AG04449 (cell line): ENCODE data around the gene DGKZ.

Source experiments
- CTCF ChIA-PET: fragments of 350-600 bp; formaldehyde crosslinking; extraction: SDS; loops from one replicate; lab custom pipeline; 2021; ENCODE audit warnings: antibody characterized with exemption; lab: Yijun Ruan, JAX
- POLR2A ChIA-PET: fragments of 400-600, 350-600 bp; formaldehyde crosslinking; extraction: SDS; loops from one replicate; lab custom pipeline; 2020; ENCODE audit warnings: antibody characterized with exemption, inconsistent platforms; lab: Yijun Ruan, JAX
- DNase-seq: peaks from one replicate; pipeline ENCODE4 v3.0.0-alpha.2; 2010; ENCODE audit warnings: low read depth, low spot score
- H3K4me3 ChIP-seq: 2 replicates; pipeline ENCODE4 v1.5.1; 2011; ENCODE audit warnings: low read depth, mild to moderate bottlenecking, control low read depth, low read length
- CTCF ChIP-seq: IDR thresholded peaks from one replicate; pipeline ENCODE4 v1.5.1; 2011; ENCODE audit warnings: mild to moderate bottlenecking, moderate library complexity, low read length, control low read depth, inconsistent platforms; ENCODE audit not compliant: insufficient read depth; ENCODE audit errors: missing control alignments

The DGKZ gene

GRCh38 chr11:46338636-46338987 is 8.7 kb upstream of the DGKZ start:
- DNase-seq: no peak
- ChIA-PET POLR2A (no interaction called here), CTCF (interaction anchor here (1.4 to 24.6 kb wide), 4 partner anchors 9 to 49 kb away, joined by 4 to 498 read pairs (median 6); partner anchors contain the start of gene DGKZ)
- H3K4me3 ChIP-seq: peak overlapping the region; percentile 12; the same call in 1 of the 2 replicates
- no peak for TF ChIP-seq CTCF

GRCh38 chr11:46338988-46339666 is 8.1 kb upstream of the DGKZ start:
- ChIA-PET POLR2A (interaction anchor here (0.7 kb wide), 1 partner anchor 482 kb away, joined by 3 read pairs; no protein-coding TSS in a partner anchor), CTCF (interaction anchor here (1.4 to 24.6 kb wide), 4 partner anchors 8 to 48 kb away, joined by 4 to 498 read pairs (median 6); partner anchors contain the start of gene DGKZ)
- no peak for TF ChIP-seq CTCF
- DNase-seq: no peak
- H3K4me3 ChIP-seq: peak overlapping the region; percentile 12

- no peak for DNase-seq
- ChIA-PET POLR2A (no interaction called here), CTCF (interaction anchor here (1.2 to 24.6 kb wide), 4 partner anchors 24 to 89 kb away, joined by 3 to 498 read pairs (median 4); no protein-coding TSS in a partner anchor)
- TF ChIP-seq CTCF: no peak
- no peak overlapping the region for H3K4me3 ChIP-seq
These were observed 7.4 kb upstream of the DGKZ start for GRCh38 chr11:46339816-46340215.

GRCh38 chr11:46341454-46341853 is 5.8 kb upstream of the DGKZ start:
- POLR2A ChIA-PET: no interaction called here
- no peak for TF ChIP-seq CTCF
- no peak overlapping the region for H3K4me3 ChIP-seq
- no peak for DNase-seq
- CTCF ChIA-PET: interaction anchor here (1.2 to 24.6 kb wide), 3 partner anchors 11 to 31 kb away, joined by 4 to 498 read pairs (median 4); no protein-coding TSS in a partner anchor

GRCh38 chr11:46342239-46342638 is 5.0 kb upstream of the DGKZ start:
- POLR2A ChIA-PET: interaction anchor here (0.9 kb wide), 1 partner anchor 11 kb away, joined by 3 read pairs; no protein-coding TSS in a partner anchor
- no peak overlapping the region for H3K4me3 ChIP-seq
- CTCF ChIA-PET: interaction anchor here (1.0 to 24.6 kb wide), 5 partner anchors 8 to 103 kb away, joined by 3 to 498 read pairs (median 4); no protein-coding TSS in a partner anchor
- no peak for DNase-seq
- TF ChIP-seq CTCF: no peak

GRCh38 chr11:46343520-46343919 is 3.7 kb upstream of the DGKZ start:
- no peak for DNase-seq
- TF ChIP-seq CTCF: no peak
- CTCF ChIA-PET: interaction anchor here (1.0 to 24.6 kb wide), 6 partner anchors 17 to 209 kb away, joined by 3 to 498 read pairs (median 3); no protein-coding TSS in a partner anchor
- no peak overlapping the region for H3K4me3 ChIP-seq
- POLR2A ChIA-PET: interaction anchor here (1.0 kb wide), 1 partner anchor 17 kb away, joined by 3 read pairs; no protein-coding TSS in a partner anchor
